Measurements from ENCODE around the gene OR8D1. TPM values are rescaled to one million over a fixed set of nuclear protein-coding genes. Genes with fewer than 3 reads are reported as not detected.

Gene OR8D1
- total RNA-seq, 1 donor from 2014 or later: not detected

DNA sequence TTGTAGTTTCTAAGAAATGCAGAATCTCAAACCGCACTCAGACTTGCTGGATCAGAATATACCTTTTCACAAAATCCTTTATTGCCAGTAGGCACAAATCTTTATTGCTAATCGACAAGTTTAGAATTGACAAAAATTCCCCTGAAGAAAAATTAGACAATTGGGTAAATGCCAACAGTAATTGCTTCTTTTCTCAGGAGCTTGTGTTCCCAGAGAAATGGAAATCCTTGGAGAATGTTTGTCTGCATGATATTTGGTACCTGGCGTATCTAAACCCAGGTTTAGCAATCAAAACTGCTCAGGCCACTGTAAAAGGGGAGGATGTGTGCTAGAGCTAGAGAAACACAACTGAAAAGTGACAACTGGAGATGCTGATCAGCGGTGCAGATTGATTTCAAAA is 57.7 kb downstream of the OR8D1 start, which contains the start of gene OR8G5:
Gene OR8G5 (plus strand): TSS at position 301 of the 400 bp plus-strand sequence. CDS start 8,556 bp downstream, outside the sequence.
- no peaks in the 10 kb centered on the region for H3K27me3 ChIP-seq (ENCODE audit: control insufficient read depth, insufficient read depth, low read length)
- TF ChIP-seq, protein P1, sequence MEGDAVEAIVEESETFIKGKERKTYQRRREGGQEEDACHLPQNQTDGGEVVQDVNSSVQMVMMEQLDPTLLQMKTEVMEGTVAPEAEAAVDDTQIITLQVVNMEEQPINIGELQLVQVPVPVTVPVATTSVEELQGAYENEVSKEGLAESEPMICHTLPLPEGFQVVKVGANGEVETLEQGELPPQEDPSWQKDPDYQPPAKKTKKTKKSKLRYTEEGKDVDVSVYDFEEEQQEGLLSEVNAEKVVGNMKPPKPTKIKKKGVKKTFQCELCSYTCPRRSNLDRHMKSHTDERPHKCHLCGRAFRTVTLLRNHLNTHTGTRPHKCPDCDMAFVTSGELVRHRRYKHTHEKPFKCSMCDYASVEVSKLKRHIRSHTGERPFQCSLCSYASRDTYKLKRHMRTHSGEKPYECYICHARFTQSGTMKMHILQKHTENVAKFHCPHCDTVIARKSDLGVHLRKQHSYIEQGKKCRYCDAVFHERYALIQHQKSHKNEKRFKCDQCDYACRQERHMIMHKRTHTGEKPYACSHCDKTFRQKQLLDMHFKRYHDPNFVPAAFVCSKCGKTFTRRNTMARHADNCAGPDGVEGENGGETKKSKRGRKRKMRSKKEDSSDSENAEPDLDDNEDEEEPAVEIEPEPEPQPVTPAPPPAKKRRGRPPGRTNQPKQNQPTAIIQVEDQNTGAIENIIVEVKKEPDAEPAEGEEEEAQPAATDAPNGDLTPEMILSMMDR (IDR thresholded peaks at IDR 0.05; ENCODE audit: insufficient read depth, low read length, poor library complexity, severe bottlenecking): no peak
- no peaks in the 10 kb centered on the region for H3K36me3 ChIP-seq (ENCODE audit: control insufficient read depth, insufficient read depth, low read length)
- no peak within 1 kb of the TSS for H3K4me3 ChIP-seq (ENCODE audit: low read depth, low read length)
- DNase-seq (ENCODE audit: low read depth): no peak

Other genes with a start within 250 kb of the OR8D1 start
- gene VWA5A, start 198.5 kb downstream of the OR8D1 start, total RNA-seq: 26.6 and 33.4 TPM in 2 replicates
- gene OR10D3, start 130.6 kb downstream of the OR8D1 start, total RNA-seq: not detected in 2 replicates
- gene OR8G1, start 72.9 kb downstream of the OR8D1 start, total RNA-seq: not detected in 2 replicates
- gene OR8G5, start 57.6 kb downstream of the OR8D1 start, total RNA-seq: not detected in 2 replicates
- not detected in 2 replicates for gene OR8D2, start 6.2 kb upstream of the OR8D1 start, total RNA-seq
- not detected in 2 replicates for gene OR8B2, start 70.5 kb upstream of the OR8D1 start, total RNA-seq
- not detected in 2 replicates for gene OR8B3, start 85.1 kb upstream of the OR8D1 start, total RNA-seq
- not detected in 2 replicates for gene OR8B4, start 110.9 kb upstream of the OR8D1 start, total RNA-seq
- not detected in 2 replicates for gene OR8B8, start 131.7 kb upstream of the OR8D1 start, total RNA-seq
- not detected in 2 replicates for gene OR8B12, start 229.7 kb upstream of the OR8D1 start, total RNA-seq